ENCODE measurements around the gene RAD51B. TPM values are rescaled to one million over a fixed set of nuclear protein-coding genes. Genes with fewer than 3 reads are reported as not detected.
"Not testable (repeated sequence)": the region's sequence is repeated elsewhere in the genome, so short reads cannot be mapped to it uniquely, and the experiment has no call there.

RAD51B gene
- total and polyA plus RNA-seq, 4 donors: 2.5 to 95.0 (median 9.6) TPM

DNA sequence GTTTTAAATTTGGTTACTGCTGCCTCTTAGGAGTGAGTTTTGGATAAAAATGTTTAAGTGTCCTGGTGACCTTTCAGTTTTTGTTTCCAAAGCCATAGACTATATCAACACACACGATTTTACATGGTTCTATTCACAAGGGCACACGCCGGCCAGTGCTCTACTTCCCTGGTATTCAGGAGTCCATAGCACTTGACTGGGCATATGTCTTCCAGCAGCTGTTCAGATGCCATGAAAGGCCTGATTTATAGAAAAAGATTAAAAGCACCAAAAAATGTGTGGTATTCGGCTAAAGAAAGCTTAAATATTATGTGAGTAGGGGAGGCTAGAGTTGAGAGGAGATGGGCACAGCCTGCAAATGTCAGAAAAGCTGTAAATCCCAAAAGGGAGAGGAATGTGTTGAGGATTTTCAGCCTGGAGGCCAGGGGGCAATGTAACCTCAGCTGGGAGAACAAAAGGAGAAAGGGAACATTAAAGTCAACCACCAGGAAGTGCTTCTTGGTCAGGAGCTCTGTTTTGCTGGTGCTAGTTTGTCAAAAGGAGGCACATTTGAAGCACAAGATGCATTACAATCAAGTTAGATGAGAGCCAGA, 478.4 kb downstream of the RAD51B start:
- peaks cover 0 to 45% (median 36%) of the 10 kb centered on the region in 5 donors for H3K4me1 ChIP-seq (ENCODE audit: control insufficient read depth in 5 of 5, insufficient read depth in 5 of 5, low read length in 5 of 5)
- no peaks in the 10 kb centered on the region for H3K27me3 ChIP-seq (ENCODE audit: control insufficient read depth in 3 of 3, insufficient read depth in 3 of 3, low read length in 2 of 3)
- 85 to 89% methylated on average over 4 of the region's 4 CpGs for whole genome bisulfite sequencing, 2 donors
- H3K27ac ChIP-seq (ENCODE audit: low read depth in 1 of 2, low read length in 1 of 2): no peak overlapping the region
- H3K4me3 ChIP-seq: no peak overlapping the region
- H3K9me3 ChIP-seq (ENCODE audit: control insufficient read depth in 4 of 4, insufficient read depth in 3 of 4, low read length in 3 of 4): peaks cover 0 to 3% (median 0%) of the 10 kb centered on the region in 4 donors
- ATAC-seq (ENCODE audit: insufficient read depth, low FRiP score) (no peak), DNase-seq (peak; percentile 54 to 77 (median 66))
- TF ChIP-seq, protein P1, sequence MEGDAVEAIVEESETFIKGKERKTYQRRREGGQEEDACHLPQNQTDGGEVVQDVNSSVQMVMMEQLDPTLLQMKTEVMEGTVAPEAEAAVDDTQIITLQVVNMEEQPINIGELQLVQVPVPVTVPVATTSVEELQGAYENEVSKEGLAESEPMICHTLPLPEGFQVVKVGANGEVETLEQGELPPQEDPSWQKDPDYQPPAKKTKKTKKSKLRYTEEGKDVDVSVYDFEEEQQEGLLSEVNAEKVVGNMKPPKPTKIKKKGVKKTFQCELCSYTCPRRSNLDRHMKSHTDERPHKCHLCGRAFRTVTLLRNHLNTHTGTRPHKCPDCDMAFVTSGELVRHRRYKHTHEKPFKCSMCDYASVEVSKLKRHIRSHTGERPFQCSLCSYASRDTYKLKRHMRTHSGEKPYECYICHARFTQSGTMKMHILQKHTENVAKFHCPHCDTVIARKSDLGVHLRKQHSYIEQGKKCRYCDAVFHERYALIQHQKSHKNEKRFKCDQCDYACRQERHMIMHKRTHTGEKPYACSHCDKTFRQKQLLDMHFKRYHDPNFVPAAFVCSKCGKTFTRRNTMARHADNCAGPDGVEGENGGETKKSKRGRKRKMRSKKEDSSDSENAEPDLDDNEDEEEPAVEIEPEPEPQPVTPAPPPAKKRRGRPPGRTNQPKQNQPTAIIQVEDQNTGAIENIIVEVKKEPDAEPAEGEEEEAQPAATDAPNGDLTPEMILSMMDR (IDR thresholded peaks at IDR 0.05; ENCODE audit: control extremely low read depth, extremely low read depth): no peak
- no peaks in the 10 kb centered on the region for H3K36me3 ChIP-seq (ENCODE audit: control insufficient read depth in 4 of 4, insufficient read depth in 4 of 4, low read length in 4 of 4)
- H3K9ac ChIP-seq (ENCODE audit: insufficient read depth in 1 of 2, low read length in 2 of 2): no peak overlapping the region

DNA sequence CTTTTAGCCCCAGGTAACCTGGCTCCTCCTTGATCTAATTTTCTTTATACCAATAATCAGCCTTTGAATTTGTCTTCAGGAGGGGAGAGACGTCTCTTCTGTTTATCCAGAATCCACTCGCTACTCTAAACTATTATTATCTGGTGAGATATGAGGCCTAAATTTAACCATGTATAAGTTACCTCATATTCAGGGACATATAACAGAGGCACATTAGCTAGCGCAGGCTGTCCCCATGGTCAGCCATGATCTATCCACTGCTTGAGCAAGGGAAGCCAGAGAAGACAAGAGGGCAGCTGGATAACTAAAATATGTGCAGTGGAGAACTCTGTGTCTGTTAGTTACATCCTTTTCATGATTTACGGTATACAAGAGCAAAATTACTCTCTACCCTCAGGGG, 481.0 kb downstream of the RAD51B start:
- TF ChIP-seq, protein P1 (IDR thresholded peaks at IDR 0.05; ENCODE audit: control extremely low read depth, extremely low read depth): no peak
- H3K9me3 ChIP-seq (ENCODE audit: control insufficient read depth in 4 of 4, insufficient read depth in 3 of 4, low read length in 3 of 4): peaks cover 0 to 3% (median 0%) of the 10 kb centered on the region in 4 donors
- WGBS, 2 donors: 92 to 98% methylated on average over 4 of the region's 4 CpGs
- H3K36me3 ChIP-seq (ENCODE audit: control insufficient read depth in 4 of 4, insufficient read depth in 4 of 4, low read length in 4 of 4): no peaks in the 10 kb centered on the region
- H3K9ac ChIP-seq (ENCODE audit: insufficient read depth in 1 of 2, low read length in 2 of 2): no peak overlapping the region
- no peak for DNase-seq
- H3K4me3 ChIP-seq: no peak overlapping the region
- peaks cover 0 to 43% (median 23%) of the 10 kb centered on the region in 5 donors for H3K4me1 ChIP-seq (ENCODE audit: control insufficient read depth in 5 of 5, insufficient read depth in 5 of 5, low read length in 5 of 5)
- no peaks in the 10 kb centered on the region for H3K27me3 ChIP-seq (ENCODE audit: control insufficient read depth in 3 of 3, insufficient read depth in 3 of 3, low read length in 2 of 3)
- H3K27ac ChIP-seq (ENCODE audit: low read depth in 1 of 2, low read length in 1 of 2): no peak overlapping the region
- no peak for ATAC-seq (ENCODE audit: insufficient read depth, low FRiP score)

DNA sequence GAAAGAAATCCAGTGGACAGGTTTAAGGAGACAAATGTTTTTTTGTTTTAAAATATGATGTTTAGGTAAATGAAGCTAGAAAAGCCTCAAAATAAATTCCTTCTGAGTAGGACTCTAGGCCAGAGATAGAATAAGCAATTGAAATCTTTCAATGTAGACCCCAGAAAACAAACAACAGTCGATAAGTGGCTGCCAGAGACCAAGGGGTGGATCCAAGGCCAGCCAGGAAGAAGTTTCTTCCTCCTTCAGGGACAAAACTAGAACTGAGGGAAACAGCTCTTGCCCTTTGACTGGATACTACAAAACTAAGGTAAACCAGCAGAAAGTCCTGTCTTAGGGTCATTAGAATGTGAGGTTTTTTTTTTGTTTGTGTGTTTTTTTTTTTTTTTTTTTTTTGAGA, 481.6 kb downstream of the RAD51B start:
- H3K9ac ChIP-seq (ENCODE audit: insufficient read depth in 1 of 2, low read length in 2 of 2): no peak overlapping the region
- H3K36me3 ChIP-seq (ENCODE audit: control insufficient read depth in 4 of 4, insufficient read depth in 4 of 4, low read length in 4 of 4): no peaks in the 10 kb centered on the region
- H3K4me1 ChIP-seq (ENCODE audit: control insufficient read depth in 5 of 5, insufficient read depth in 5 of 5, low read length in 5 of 5): peaks cover 0 to 45% (median 21%) of the 10 kb centered on the region in 5 donors
- ATAC-seq (ENCODE audit: insufficient read depth, low FRiP score) (no peak), DNase-seq (peak; percentile 24 to 54 (median 53))
- peaks cover 0 to 3% (median 0%) of the 10 kb centered on the region in 4 donors for H3K9me3 ChIP-seq (ENCODE audit: control insufficient read depth in 4 of 4, insufficient read depth in 3 of 4, low read length in 3 of 4)
- H3K27me3 ChIP-seq (ENCODE audit: control insufficient read depth in 3 of 3, insufficient read depth in 3 of 3, low read length in 2 of 3): no peaks in the 10 kb centered on the region
- TF ChIP-seq, protein P1 (IDR thresholded peaks at IDR 0.05; ENCODE audit: control extremely low read depth, extremely low read depth): no peak
- H3K4me3 ChIP-seq: no peak overlapping the region
- H3K27ac ChIP-seq (ENCODE audit: low read depth in 1 of 2, low read length in 1 of 2): no peak overlapping the region
- 59 to 63% methylated on average over 1 of the region's 1 CpG for WGBS, 2 donors

DNA sequence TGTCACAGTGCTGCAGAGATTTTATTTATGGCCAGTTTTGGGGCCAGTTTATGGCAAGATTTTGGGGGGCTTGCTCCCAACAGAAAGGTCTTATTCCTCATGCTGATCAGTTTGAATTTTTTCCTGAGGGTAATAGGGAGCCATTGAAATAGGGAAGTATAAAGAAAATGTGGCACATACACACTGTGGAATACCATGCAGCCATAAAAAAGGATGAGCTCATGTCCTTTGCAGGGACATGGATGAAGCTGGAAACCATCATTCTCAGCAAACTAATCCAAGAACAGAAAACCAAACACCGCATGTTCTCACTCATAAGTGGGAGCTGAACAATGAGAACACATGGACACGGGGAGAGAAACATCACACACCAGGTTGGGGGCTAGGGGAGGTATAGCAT, 483.4 kb downstream of the RAD51B start:
- not testable (repeated sequence) for H3K27me3 ChIP-seq (ENCODE audit: control insufficient read depth in 3 of 3, insufficient read depth in 3 of 3, low read length in 2 of 3); H3K4me3 ChIP-seq; H3K9me3 ChIP-seq (ENCODE audit: control insufficient read depth in 4 of 4, insufficient read depth in 3 of 4, low read length in 3 of 4); H3K9ac ChIP-seq (ENCODE audit: insufficient read depth in 1 of 2, low read length in 2 of 2); DNase-seq; ATAC-seq (ENCODE audit: insufficient read depth, low FRiP score); H3K27ac ChIP-seq (ENCODE audit: low read depth in 1 of 2, low read length in 1 of 2); H3K36me3 ChIP-seq (ENCODE audit: control insufficient read depth in 4 of 4, insufficient read depth in 4 of 4, low read length in 4 of 4)
- 96 to 97% methylated on average over 2 of the region's 2 CpGs for WGBS, 2 donors
- peaks cover 0 to 45% (median 28%) of the 10 kb centered on the region in 5 donors for H3K4me1 ChIP-seq (ENCODE audit: control insufficient read depth in 5 of 5, insufficient read depth in 5 of 5, low read length in 5 of 5)
